HepG2 (cell line): ENCODE measurements around the gene ZNF511. TPM values are rescaled to one million over a fixed set of nuclear protein-coding genes. Genes with fewer than 3 reads are reported as not detected.

Experiments used
- RFX5 ChIP-seq: IDR thresholded peaks from 2 replicates; pipeline ENCODE4 v1.6.1; 2011; ENCODE audit warnings: low read depth, low read length, improper control_type of control experiment
- WIZ ChIP-seq: sonication (generic); formaldehyde crosslinking; IDR thresholded peaks from 2 replicates; pipeline ENCODE4 v1.5.1; 2020; ENCODE audit warnings: mild to moderate bottlenecking, missing genetic modification reagents
- YY1 ChIP-seq: IDR thresholded peaks from 2 replicates; pipeline ENCODE4 v1.6.1; 2011; ENCODE audit warnings: low read length, low read depth, moderate library complexity, mild to moderate bottlenecking; ENCODE audit not compliant: insufficient read depth, insufficient replicate concordance
- ZNF703 ChIP-seq: sonication (generic); formaldehyde crosslinking; IDR thresholded peaks from 2 replicates; pipeline ENCODE4 v1.5.1; 2020; ENCODE audit warnings: missing genetic modification reagents, mild to moderate bottlenecking, moderate library complexity, borderline replicate concordance
- ZNF749 ChIP-seq: sonication (generic); formaldehyde crosslinking; IDR thresholded peaks from 2 replicates; pipeline ENCODE4 v1.8.0; 2022; ENCODE audit warnings: mild to moderate bottlenecking, missing genetic modification reagents, moderate library complexity, borderline replicate concordance
- ZNF766 ChIP-seq: sonication (generic); formaldehyde crosslinking; IDR thresholded peaks from 2 replicates; pipeline ENCODE4 v1.5.0; 2020; ENCODE audit warnings: missing genetic modification reagents, borderline replicate concordance
- ZNF775 ChIP-seq: sonication (generic); formaldehyde crosslinking; IDR thresholded peaks from 2 replicates; pipeline ENCODE4 v1.4.0; 2020; ENCODE audit warnings: missing genetic modification reagents, mild to moderate bottlenecking, moderate library complexity, borderline replicate concordance
- ZNF850 ChIP-seq: sonication (generic); formaldehyde crosslinking; conservative IDR thresholded peaks from 2 replicates; pipeline ENCODE4 v1.9.0; 2021; ENCODE audit warnings: mild to moderate bottlenecking, missing genetic modification reagents
- polyA plus RNA-seq, 8 experiments: library from polyadenylated mRNA; depleted of rRNA in 3 of 8; stranded (reverse) in 7 of 8; unstranded in 1 of 8; fragments of >200 nt; fragmentation: Illumina TruSeq in 4 of 8; extraction: Trizol in 4 of 8; gene quantifications; 2 replicates each; pipeline versions ENCODE4 v1.2.1 to v1.2.3, GENCODE V29; 2011 to 2016; ENCODE audit warnings: low read depth in 4 of 8, missing spikeins in 1 of 8, mixed read lengths in 1 of 8; ENCODE audit not compliant: insufficient read depth in 1 of 8
- total RNA-seq, 5 experiments: library from RNA; depleted of rRNA; stranded (reverse); fragments of >200 nt; fragmentation: Illumina TruSeq; extraction: Trizol; gene quantifications; 2 replicates each; pipeline ENCODE4 v1.2.3, GENCODE V29; 2016; ENCODE audit warnings: low read depth in 1 of 5
- TF ChIP-seq, protein P1 (sequence below): sonication (generic); formaldehyde crosslinking; IDR thresholded peaks from 2 replicates; pipeline ENCODE4 v1.5.1; 2020; ENCODE audit warnings: missing genetic modification reagents, mild to moderate bottlenecking, borderline replicate concordance
- TF ChIP-seq, protein P2 (sequence below): sonication (generic); formaldehyde crosslinking; IDR thresholded peaks from 2 replicates; pipeline ENCODE4 v1.4.0; 2020; ENCODE audit warnings: missing genetic modification reagents, borderline replicate concordance
- TF ChIP-seq, protein P3 (sequence below): sonication (generic); formaldehyde crosslinking; IDR thresholded peaks from 2 replicates; pipeline ENCODE4 v1.4.0; 2020; ENCODE audit warnings: low read depth, mild to moderate bottlenecking, missing genetic modification reagents
- TF ChIP-seq, protein P4 (sequence below): sonication (generic); formaldehyde crosslinking; IDR thresholded peaks from 2 replicates; pipeline ENCODE4 v1.4.0; 2020; ENCODE audit warnings: missing genetic modification reagents
- TF ChIP-seq, protein P5 (sequence below): IDR thresholded peaks from 2 replicates; pipeline ENCODE4 v1.6.1; 2016; ENCODE audit warnings: missing biosample characterization, missing genetic modification reagents, low read depth
- TF ChIP-seq, protein P6 (sequence below): fragments of 450-650 bp; IDR thresholded peaks from 2 replicates; pipeline ENCODE4 v1.6.1; 2017
- TF ChIP-seq, protein P7 (sequence below): sonication (generic); formaldehyde crosslinking; IDR thresholded peaks from 2 replicates; pipeline ENCODE4 v1.4.0; 2020; ENCODE audit warnings: low read depth, missing genetic modification reagents

The ZNF511 gene
- total and polyA plus RNA-seq, 2 of the 13 experiments (the other 11 are each of a cell fraction or from before 2014, with no cell fraction given), result 35.6 to 66.4 TPM

DNA sequence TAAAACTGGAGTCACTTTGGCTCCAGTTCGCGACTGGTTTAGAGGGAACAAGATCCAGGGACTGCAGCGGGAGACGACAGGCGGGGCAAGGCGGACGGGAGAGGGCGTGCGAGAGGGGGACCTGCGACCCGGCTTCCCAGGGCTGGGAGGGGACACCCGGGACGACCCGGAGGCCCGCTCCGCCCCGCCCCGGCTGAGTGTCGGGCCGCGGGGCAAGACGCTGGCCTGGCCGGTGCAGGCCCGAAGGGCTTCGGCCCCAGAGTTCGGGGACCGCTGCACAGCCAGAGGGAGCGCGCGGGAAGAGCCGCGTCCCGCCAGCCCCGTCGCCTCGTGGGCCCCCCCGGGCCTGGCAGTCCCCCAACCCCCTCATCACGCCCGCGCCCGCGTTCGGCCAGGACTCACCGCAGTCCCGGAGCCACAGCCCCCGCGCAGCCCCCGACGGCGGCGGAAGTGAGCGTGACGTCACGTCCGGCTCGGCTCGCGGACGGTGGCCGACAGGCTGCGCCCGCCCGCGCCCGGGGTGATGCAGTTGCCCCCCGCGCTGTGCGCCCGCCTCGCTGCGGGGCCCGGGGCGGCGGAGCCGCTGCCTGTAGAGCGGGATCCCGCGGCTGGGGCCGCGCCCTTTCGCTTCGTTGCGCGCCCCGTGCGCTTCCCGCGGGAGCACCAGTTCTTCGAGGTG is at the start of gene ZNF511, which contains the start of gene TUBGCP2 (continued):
- TF ChIP-seq ZNF703 (CRISPR knock-in tag) (no peak), YY1 (peak; percentile 69), ZNF766 (no peak), ZNF850 (CRISPR knock-in tag) (no peak; the same call in 1 of the 2 replicates), RFX5 (peak; percentile 52; the same call in 1 of the 2 replicates), ZNF775 (CRISPR knock-in tag) (no peak), ZNF749 (CRISPR knock-in tag) (peak; percentile 26; the same call in 1 of the 2 replicates), WIZ (CRISPR knock-in tag) (no peak)
- TF ChIP-seq, protein P1, sequence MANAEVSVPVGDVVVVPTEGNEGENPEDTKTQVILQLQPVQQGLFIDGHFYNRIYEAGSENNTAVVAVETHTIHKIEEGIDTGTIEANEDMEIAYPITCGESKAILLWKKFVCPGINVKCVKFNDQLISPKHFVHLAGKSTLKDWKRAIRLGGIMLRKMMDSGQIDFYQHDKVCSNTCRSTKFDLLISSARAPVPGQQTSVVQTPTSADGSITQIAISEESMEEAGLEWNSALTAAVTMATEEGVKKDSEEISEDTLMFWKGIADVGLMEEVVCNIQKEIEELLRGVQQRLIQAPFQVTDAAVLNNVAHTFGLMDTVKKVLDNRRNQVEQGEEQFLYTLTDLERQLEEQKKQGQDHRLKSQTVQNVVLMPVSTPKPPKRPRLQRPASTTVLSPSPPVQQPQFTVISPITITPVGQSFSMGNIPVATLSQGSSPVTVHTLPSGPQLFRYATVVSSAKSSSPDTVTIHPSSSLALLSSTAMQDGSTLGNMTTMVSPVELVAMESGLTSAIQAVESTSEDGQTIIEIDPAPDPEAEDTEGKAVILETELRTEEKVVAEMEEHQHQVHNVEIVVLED, result 0 out of 2 replicates have a peak, but pooled peaks have one; percentile 18
- TF ChIP-seq, protein P2, sequence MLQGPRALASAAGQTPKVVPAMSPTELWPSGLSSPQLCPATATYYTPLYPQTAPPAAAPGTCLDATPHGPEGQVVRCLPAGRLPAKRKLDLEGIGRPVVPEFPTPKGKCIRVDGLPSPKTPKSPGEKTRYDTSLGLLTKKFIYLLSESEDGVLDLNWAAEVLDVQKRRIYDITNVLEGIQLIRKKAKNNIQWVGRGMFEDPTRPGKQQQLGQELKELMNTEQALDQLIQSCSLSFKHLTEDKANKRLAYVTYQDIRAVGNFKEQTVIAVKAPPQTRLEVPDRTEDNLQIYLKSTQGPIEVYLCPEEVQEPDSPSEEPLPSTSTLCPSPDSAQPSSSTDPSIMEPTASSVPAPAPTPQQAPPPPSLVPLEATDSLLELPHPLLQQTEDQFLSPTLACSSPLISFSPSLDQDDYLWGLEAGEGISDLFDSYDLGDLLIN (CRISPR knock-in tag), result no peak
- TF ChIP-seq, protein P3, sequence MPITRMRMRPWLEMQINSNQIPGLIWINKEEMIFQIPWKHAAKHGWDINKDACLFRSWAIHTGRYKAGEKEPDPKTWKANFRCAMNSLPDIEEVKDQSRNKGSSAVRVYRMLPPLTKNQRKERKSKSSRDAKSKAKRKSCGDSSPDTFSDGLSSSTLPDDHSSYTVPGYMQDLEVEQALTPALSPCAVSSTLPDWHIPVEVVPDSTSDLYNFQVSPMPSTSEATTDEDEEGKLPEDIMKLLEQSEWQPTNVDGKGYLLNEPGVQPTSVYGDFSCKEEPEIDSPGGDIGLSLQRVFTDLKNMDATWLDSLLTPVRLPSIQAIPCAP (CRISPR knock-in tag), result no peak
- TF ChIP-seq, protein P4, sequence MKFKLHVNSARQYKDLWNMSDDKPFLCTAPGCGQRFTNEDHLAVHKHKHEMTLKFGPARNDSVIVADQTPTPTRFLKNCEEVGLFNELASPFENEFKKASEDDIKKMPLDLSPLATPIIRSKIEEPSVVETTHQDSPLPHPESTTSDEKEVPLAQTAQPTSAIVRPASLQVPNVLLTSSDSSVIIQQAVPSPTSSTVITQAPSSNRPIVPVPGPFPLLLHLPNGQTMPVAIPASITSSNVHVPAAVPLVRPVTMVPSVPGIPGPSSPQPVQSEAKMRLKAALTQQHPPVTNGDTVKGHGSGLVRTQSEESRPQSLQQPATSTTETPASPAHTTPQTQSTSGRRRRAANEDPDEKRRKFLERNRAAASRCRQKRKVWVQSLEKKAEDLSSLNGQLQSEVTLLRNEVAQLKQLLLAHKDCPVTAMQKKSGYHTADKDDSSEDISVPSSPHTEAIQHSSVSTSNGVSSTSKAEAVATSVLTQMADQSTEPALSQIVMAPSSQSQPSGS, result peak; percentile 49; the same call in 1 of the 2 replicates
- TF ChIP-seq, protein P5, sequence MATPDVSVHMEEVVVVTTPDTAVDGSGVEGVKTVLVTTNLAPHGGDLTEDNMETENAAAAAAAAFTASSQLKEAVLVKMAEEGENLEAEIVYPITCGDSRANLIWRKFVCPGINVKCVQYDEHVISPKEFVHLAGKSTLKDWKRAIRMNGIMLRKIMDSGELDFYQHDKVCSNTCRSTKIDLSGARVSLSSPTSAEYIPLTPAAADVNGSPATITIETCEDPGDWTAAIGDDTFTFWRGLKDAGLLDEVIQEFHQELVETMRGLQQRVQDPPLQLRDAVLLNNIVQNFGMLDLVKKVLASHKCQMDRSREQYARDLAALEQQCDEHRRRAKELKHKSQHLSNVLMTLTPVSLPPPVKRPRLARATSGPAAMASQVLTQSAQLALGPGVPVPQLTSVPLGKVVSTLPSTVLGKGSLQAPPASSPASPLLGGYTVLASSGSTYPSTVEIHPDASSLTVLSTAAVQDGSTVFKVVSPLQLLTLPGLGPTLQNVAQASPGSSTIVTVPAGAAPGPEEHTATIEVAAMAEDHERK (CRISPR knock-in tag), result no peak
- TF ChIP-seq, protein P6, sequence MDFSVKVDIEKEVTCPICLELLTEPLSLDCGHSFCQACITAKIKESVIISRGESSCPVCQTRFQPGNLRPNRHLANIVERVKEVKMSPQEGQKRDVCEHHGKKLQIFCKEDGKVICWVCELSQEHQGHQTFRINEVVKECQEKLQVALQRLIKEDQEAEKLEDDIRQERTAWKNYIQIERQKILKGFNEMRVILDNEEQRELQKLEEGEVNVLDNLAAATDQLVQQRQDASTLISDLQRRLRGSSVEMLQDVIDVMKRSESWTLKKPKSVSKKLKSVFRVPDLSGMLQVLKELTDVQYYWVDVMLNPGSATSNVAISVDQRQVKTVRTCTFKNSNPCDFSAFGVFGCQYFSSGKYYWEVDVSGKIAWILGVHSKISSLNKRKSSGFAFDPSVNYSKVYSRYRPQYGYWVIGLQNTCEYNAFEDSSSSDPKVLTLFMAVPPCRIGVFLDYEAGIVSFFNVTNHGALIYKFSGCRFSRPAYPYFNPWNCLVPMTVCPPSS, result no peak
- TF ChIP-seq, protein P7, sequence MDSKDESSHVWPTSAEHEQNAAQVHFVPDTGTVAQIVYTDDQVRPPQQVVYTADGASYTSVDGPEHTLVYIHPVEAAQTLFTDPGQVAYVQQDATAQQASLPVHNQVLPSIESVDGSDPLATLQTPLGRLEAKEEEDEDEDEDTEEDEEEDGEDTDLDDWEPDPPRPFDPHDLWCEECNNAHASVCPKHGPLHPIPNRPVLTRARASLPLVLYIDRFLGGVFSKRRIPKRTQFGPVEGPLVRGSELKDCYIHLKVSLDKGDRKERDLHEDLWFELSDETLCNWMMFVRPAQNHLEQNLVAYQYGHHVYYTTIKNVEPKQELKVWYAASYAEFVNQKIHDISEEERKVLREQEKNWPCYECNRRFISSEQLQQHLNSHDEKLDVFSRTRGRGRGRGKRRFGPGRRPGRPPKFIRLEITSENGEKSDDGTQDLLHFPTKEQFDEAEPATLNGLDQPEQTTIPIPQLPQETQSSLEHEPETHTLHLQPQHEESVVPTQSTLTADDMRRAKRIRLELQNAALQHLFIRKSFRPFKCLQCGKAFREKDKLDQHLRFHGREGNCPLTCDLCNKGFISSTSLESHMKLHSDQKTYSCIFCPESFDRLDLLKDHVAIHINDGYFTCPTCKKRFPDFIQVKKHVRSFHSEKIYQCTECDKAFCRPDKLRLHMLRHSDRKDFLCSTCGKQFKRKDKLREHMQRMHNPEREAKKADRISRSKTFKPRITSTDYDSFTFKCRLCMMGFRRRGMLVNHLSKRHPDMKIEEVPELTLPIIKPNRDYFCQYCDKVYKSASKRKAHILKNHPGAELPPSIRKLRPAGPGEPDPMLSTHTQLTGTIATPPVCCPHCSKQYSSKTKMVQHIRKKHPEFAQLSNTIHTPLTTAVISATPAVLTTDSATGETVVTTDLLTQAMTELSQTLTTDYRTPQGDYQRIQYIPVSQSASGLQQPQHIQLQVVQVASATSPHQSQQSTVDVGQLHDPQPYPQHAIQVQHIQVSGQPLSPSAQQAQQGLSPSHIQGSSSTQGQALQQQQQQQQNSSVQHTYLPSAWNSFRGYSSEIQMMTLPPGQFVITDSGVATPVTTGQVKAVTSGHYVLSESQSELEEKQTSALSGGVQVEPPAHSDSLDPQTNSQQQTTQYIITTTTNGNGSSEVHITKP (CRISPR knock-in tag), result no peak
